ENCODE data around the gene HTRA2. TPM values are rescaled to one million over a fixed set of nuclear protein-coding genes. Genes with fewer than 3 reads are reported as not detected.

The HTRA2 gene
- total RNA-seq, 1 donor from 2014 or later = 67.7 TPM

- TF ChIP-seq, protein P1, sequence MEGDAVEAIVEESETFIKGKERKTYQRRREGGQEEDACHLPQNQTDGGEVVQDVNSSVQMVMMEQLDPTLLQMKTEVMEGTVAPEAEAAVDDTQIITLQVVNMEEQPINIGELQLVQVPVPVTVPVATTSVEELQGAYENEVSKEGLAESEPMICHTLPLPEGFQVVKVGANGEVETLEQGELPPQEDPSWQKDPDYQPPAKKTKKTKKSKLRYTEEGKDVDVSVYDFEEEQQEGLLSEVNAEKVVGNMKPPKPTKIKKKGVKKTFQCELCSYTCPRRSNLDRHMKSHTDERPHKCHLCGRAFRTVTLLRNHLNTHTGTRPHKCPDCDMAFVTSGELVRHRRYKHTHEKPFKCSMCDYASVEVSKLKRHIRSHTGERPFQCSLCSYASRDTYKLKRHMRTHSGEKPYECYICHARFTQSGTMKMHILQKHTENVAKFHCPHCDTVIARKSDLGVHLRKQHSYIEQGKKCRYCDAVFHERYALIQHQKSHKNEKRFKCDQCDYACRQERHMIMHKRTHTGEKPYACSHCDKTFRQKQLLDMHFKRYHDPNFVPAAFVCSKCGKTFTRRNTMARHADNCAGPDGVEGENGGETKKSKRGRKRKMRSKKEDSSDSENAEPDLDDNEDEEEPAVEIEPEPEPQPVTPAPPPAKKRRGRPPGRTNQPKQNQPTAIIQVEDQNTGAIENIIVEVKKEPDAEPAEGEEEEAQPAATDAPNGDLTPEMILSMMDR (IDR thresholded peaks at IDR 0.05; ENCODE audit: insufficient read depth, low read length, severe bottlenecking) = no peak
- DNase-seq (ENCODE audit: low read depth) = no peak
- FAIRE-seq = no peak
- H3K36me3 ChIP-seq (ENCODE audit: control insufficient read depth, insufficient read depth, low read length) = peaks cover 6% of the 10 kb centered on the region
- peaks cover 37% of the 10 kb centered on the region for H3K27me3 ChIP-seq (ENCODE audit: control insufficient read depth, insufficient read depth, low read length)
- H3K4me3 ChIP-seq (ENCODE audit: low read depth, low read length) = no peak overlapping the region
These were observed 19.5 kb upstream of the HTRA2 start for GRCh38 chr2:74510272-74510671.

GRCh38 chr2:74511104-74511989 is 18.4 kb upstream of the HTRA2 start:
- H3K4me3 ChIP-seq (ENCODE audit: low read depth, low read length) = no peak overlapping the region
- DNase-seq (ENCODE audit: low read depth) = no peak
- TF ChIP-seq, protein P1 (IDR thresholded peaks at IDR 0.05; ENCODE audit: insufficient read depth, low read length, severe bottlenecking) = no peak
- FAIRE-seq = no peak
- no peaks in the 10 kb centered on the region for H3K36me3 ChIP-seq (ENCODE audit: control insufficient read depth, insufficient read depth, low read length)
- peaks cover 44% of the 10 kb centered on the region for H3K27me3 ChIP-seq (ENCODE audit: control insufficient read depth, insufficient read depth, low read length)

DNA sequence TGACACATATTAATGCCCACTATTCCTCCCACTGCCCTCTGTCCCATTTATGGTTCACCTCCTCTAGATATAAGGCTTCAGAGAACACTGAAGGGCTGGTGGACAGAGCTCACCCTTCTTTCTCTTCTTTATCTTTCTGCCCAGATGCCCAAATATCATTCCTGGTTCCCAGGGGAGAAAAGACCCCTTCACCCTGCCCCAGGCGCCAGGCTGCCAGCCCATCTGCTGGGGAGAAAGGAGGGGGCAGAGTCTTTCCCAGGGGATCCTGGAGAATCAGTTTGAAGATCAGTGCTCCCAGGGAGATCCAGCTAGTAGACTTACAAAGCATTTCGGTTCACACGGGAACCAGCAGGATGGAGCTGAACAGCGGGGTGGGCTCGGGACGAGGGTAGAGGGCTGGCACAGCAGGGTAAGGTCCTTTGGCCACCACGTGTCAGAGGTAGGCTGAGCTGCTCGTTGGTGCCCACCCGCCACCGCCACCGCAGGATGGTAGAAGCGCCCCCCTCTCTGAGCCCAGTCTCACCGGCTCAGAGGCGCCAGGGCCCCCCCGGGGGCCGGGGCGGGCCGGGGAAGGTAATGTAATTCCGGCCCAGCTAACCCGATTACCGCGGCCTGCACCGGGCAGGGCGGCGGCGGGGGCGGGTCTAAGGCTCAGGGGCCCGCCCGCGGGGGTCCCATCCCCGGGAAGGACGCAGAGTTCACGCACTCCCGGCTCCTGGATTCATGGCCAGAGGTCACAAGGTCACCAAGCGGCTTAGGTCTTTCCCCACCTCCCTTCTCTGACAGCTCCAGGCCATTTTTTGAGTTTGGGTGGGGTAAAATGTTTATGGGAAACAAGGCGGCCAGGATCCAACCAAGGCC is 16.8 kb upstream of the HTRA2 start:
- H3K27me3 ChIP-seq (ENCODE audit: control insufficient read depth, insufficient read depth, low read length) = peaks cover 44% of the 10 kb centered on the region
- TF ChIP-seq, protein P1 (IDR thresholded peaks at IDR 0.05; ENCODE audit: insufficient read depth, low read length, severe bottlenecking) = no peak
- H3K4me3 ChIP-seq (ENCODE audit: low read depth, low read length) = no peak overlapping the region
- DNase-seq (ENCODE audit: low read depth) (no peak), FAIRE-seq (no peak)
- no peaks in the 10 kb centered on the region for H3K36me3 ChIP-seq (ENCODE audit: control insufficient read depth, insufficient read depth, low read length)

GRCh38 chr2:74513605-74514367 is 15.9 kb upstream of the HTRA2 start:
- no peaks in the 10 kb centered on the region for H3K36me3 ChIP-seq (ENCODE audit: control insufficient read depth, insufficient read depth, low read length)
- no peak overlapping the region for H3K4me3 ChIP-seq (ENCODE audit: low read depth, low read length)
- FAIRE-seq = no peak
- no peak for DNase-seq (ENCODE audit: low read depth)
- peaks cover 44% of the 10 kb centered on the region for H3K27me3 ChIP-seq (ENCODE audit: control insufficient read depth, insufficient read depth, low read length)
- TF ChIP-seq, protein P1 (IDR thresholded peaks at IDR 0.05; ENCODE audit: insufficient read depth, low read length, severe bottlenecking) = no peak

GRCh38 chr2:74514368-74515270 is 15.1 kb upstream of the HTRA2 start, which contains the start of gene TLX2:
Gene TLX2 (plus strand): TSS chr2:74514450. CDS start chr2:74514807, 357 bp downstream.
- TF ChIP-seq, protein P1 (IDR thresholded peaks at IDR 0.05; ENCODE audit: insufficient read depth, low read length, severe bottlenecking) = no peak

More at GRCh38 chr2:74514368-74515270, 15.1 kb upstream of the HTRA2 start, which contains the start of gene TLX2:
- Histone ChIP-seq H3K36me3 (ENCODE audit: control insufficient read depth, insufficient read depth, low read length) (no peaks in the 10 kb centered on the region), H3K4me3 (ENCODE audit: low read depth, low read length) (no peak within 1 kb of the TSS), H3K27me3 (ENCODE audit: control insufficient read depth, insufficient read depth, low read length) (peaks cover 44% of the 10 kb centered on the region)
- DNase-seq (ENCODE audit: low read depth) (no peak), FAIRE-seq (no peak)

All from bronchial epithelial cell (primary cell).